OCI-LY7 (cell line): ENCODE results near the gene APEX1.

Experiments used
- EZH2phosphoT487 ChIP-seq: fragments of 200-600 bp; sonication (generic); IDR thresholded peaks from 2 replicates; pipeline ENCODE4 v1.6.1; 2018; ENCODE audit warnings: low read depth, borderline replicate concordance, mild to moderate bottlenecking, mixed run types, antibody characterized with exemption, low read length, moderate library complexity, mixed read lengths
- TF ChIP-seq, protein P1 (sequence below): fragments of 200-600 bp; sonication (generic); conservative IDR thresholded peaks from 2 replicates; pipeline ENCODE4 v1.5.1; 2014; ENCODE audit warnings: mild to moderate bottlenecking, antibody characterized with exemption, low read length, moderate library complexity, mixed read lengths

DNA sequence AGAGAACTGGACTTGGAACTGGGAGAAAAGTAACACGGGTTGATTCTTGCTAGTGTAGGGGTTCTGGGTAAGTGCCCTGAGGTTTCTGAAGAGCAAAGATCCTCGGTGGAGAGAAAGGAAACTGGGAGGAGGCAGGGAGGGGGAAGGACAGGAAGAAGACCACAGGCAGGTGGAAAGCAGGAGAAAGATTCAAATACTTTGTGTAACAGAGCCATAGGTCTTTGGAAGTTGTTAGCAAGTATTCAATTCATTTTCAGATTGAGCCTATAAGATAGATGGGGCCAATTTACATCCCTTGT lies 15.5 kb downstream of the APEX1 start:
- TF ChIP-seq, protein P1, sequence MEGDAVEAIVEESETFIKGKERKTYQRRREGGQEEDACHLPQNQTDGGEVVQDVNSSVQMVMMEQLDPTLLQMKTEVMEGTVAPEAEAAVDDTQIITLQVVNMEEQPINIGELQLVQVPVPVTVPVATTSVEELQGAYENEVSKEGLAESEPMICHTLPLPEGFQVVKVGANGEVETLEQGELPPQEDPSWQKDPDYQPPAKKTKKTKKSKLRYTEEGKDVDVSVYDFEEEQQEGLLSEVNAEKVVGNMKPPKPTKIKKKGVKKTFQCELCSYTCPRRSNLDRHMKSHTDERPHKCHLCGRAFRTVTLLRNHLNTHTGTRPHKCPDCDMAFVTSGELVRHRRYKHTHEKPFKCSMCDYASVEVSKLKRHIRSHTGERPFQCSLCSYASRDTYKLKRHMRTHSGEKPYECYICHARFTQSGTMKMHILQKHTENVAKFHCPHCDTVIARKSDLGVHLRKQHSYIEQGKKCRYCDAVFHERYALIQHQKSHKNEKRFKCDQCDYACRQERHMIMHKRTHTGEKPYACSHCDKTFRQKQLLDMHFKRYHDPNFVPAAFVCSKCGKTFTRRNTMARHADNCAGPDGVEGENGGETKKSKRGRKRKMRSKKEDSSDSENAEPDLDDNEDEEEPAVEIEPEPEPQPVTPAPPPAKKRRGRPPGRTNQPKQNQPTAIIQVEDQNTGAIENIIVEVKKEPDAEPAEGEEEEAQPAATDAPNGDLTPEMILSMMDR: no peak
- no peak for TF ChIP-seq EZH2phosphoT487
